MM.1S (cell line): ENCODE measurements around the gene TET3.

Source experiments
- EZH2 ChIP-seq: fragments of 300-600 bp; sonication (generic); optimal IDR thresholded peaks from 2 replicates; pipeline ENCODE3; 2017; ENCODE audit warnings: low read depth, mild to moderate bottlenecking, antibody characterized with exemption, low read length, mixed read lengths
- EZH2phosphoT487 ChIP-seq: fragments of 300-600 bp; sonication (generic); IDR thresholded peaks from 2 replicates; pipeline ENCODE4 v1.6.1; 2018; ENCODE audit warnings: antibody characterized with exemption, low read length
- TF ChIP-seq, protein P1 (sequence below): fragments of 300-600 bp; sonication (generic); IDR thresholded peaks from 2 replicates; pipeline ENCODE4 v1.5.1; 2016; ENCODE audit warnings: antibody characterized with exemption, low read length, mixed read lengths

DNA sequence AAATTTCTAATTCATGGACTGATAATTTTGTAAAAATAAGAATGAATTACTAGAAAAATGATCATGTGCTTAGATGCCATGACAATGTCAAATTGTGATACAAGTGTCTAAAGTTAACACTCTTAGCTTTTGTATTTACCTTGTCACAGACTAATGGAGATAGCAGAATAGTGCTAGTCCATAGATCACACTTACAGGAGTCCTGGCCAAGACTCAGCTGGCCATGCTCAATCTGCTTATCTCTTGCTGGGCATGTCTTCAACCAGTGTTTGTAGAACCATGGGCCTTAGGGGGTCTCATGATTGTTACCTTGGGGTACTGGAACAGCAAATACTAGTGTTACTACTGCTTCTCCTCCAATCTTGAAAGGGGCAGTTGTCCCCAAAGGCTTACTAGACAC lies 44.0 kb downstream of the TET3 start:
- TF ChIP-seq, protein P1, sequence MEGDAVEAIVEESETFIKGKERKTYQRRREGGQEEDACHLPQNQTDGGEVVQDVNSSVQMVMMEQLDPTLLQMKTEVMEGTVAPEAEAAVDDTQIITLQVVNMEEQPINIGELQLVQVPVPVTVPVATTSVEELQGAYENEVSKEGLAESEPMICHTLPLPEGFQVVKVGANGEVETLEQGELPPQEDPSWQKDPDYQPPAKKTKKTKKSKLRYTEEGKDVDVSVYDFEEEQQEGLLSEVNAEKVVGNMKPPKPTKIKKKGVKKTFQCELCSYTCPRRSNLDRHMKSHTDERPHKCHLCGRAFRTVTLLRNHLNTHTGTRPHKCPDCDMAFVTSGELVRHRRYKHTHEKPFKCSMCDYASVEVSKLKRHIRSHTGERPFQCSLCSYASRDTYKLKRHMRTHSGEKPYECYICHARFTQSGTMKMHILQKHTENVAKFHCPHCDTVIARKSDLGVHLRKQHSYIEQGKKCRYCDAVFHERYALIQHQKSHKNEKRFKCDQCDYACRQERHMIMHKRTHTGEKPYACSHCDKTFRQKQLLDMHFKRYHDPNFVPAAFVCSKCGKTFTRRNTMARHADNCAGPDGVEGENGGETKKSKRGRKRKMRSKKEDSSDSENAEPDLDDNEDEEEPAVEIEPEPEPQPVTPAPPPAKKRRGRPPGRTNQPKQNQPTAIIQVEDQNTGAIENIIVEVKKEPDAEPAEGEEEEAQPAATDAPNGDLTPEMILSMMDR: no peak
- TF ChIP-seq EZH2 (no peak), EZH2phosphoT487 (no peak)
